WERI-Rb-1 (cell line): ENCODE results near the gene ADAMTS2.

Experiments
- DNase-seq: peaks from one replicate; pipeline ENCODE4 v3.0.0-alpha.2; 2020
- H3K27ac ChIP-seq: fragments of 250-450 bp; sonication (Bioruptor Pico); 2 replicates; pipeline ENCODE4 v1.5.1; 2020; ENCODE audit warnings: mild to moderate bottlenecking, moderate library complexity
- H3K27me3 ChIP-seq: fragments of 250-450 bp; sonication (Bioruptor Pico); 2 replicates; pipeline ENCODE4 v1.5.1; 2021; ENCODE audit warnings: mild to moderate bottlenecking, low read depth, moderate library complexity; ENCODE audit not compliant: insufficient read depth, severe bottlenecking
- H3K36me3 ChIP-seq: fragments of 250-450 bp; sonication (Bioruptor Pico); 2 replicates; pipeline ENCODE4 v1.5.1; 2020; ENCODE audit warnings: mild to moderate bottlenecking, moderate library complexity
- H3K4me3 ChIP-seq: 2 replicates; pipeline ENCODE4 v1.5.1; 2011; ENCODE audit warnings: low read depth, mild to moderate bottlenecking, control low read depth, low read length
- H3K9me3 ChIP-seq: fragments of 250-450 bp; sonication (Bioruptor Pico); 2 replicates; pipeline ENCODE4 v1.5.1; 2021; ENCODE audit warnings: mild to moderate bottlenecking, moderate library complexity; ENCODE audit not compliant: severe bottlenecking
- TF ChIP-seq, protein P1 (sequence below): IDR thresholded peaks from 2 replicates; pipeline ENCODE4 v1.5.1; 2011; ENCODE audit warnings: low read depth, mild to moderate bottlenecking, control low read depth, inconsistent platforms, low read length

The ADAMTS2 gene

DNA sequence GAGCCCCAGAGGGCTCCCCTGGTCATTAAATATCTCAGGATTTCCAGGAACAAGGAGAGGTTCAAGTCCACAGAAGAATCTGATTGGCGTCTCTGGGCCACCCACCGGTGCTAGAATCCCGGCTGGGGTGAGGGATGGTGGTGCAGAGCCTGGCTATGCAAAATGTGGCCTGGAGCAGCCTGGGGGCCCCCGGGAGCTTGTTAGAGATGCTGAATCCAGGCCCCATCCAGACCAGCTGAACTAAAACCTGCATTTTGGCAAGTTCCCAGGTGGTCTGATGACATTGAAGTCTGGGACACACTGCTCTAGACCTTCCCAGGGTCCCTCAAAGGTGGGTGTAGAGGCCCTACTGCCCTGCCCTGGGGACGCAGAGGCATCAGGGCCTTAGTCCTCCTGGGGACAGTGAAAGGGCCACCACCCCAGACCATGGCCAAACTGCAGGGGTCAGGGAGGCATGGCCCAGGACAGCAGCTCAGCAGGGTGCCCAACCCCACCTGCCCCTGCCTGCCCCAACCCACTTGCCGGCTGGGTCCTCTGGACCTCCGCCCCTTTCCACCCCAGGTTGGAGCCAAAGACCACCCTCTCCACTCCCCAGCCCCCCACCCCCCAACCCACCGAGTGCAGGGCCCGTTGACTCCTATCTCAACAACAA, 34.7 kb downstream of the ADAMTS2 start:
- Histone ChIP-seq H3K27me3 (no peaks in the 10 kb centered on the region), H3K9me3 (no peaks in the 10 kb centered on the region), H3K27ac (no peak overlapping the region), H3K4me3 (no peak overlapping the region), H3K36me3 (no peaks in the 10 kb centered on the region)
- TF ChIP-seq, protein P1, sequence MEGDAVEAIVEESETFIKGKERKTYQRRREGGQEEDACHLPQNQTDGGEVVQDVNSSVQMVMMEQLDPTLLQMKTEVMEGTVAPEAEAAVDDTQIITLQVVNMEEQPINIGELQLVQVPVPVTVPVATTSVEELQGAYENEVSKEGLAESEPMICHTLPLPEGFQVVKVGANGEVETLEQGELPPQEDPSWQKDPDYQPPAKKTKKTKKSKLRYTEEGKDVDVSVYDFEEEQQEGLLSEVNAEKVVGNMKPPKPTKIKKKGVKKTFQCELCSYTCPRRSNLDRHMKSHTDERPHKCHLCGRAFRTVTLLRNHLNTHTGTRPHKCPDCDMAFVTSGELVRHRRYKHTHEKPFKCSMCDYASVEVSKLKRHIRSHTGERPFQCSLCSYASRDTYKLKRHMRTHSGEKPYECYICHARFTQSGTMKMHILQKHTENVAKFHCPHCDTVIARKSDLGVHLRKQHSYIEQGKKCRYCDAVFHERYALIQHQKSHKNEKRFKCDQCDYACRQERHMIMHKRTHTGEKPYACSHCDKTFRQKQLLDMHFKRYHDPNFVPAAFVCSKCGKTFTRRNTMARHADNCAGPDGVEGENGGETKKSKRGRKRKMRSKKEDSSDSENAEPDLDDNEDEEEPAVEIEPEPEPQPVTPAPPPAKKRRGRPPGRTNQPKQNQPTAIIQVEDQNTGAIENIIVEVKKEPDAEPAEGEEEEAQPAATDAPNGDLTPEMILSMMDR: no peak
- no peak for DNase-seq

DNA sequence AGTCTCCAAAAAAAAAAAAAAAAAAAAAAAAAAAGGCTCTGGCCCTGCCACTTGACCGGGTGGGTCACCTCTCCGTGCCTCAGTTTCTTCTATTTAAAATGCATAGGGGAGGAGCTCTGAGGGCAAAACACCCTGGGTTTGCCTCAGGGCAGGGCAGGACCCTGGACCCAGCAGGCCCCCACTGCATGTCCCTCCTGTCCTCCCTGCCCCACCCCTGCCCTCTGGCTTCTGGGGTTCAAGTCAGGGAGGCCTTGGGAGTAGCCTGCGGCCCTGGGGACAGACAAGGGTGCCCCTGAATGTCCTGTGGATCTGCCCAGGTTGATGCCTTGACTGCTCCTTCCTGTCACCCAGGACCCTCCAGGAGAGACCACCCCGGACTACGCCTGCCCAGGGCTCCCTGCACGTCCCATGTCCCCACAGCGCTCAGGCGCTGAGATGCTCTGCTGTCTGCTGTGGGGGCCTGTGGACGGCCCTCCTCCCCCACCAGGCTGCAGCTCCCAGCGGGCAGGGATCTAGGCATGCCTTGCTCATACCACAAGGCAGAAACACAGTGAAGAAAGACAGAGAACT, 35.4 kb downstream of the ADAMTS2 start:
- Histone ChIP-seq H3K9me3 (no peaks in the 10 kb centered on the region), H3K4me3 (no peak overlapping the region), H3K27me3 (no peaks in the 10 kb centered on the region), H3K36me3 (no peaks in the 10 kb centered on the region), H3K27ac (no peak overlapping the region)
- TF ChIP-seq, protein P1: no peak
- no peak for DNase-seq

DNA sequence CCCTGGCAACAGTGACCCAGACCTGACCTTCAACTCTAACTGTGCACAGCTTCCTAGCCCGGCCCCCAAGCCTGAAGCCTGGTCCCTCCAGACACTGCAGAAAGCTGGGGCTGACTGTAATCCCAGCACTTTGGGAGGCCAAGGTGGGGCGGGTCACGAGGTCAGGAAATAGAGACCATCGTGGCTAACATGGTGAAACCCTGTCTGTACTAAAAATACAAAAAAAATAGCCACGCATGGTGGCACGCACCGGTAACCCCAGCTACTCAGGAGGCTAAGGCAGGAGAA, 35.9 kb downstream of the ADAMTS2 start:
- no peak overlapping the region for H3K4me3 ChIP-seq
- TF ChIP-seq, protein P1: no peak
- H3K36me3 ChIP-seq: no peaks in the 10 kb centered on the region
- H3K27me3 ChIP-seq: no peaks in the 10 kb centered on the region
- H3K27ac ChIP-seq: no peak overlapping the region
- no peak for DNase-seq
- no peaks in the 10 kb centered on the region for H3K9me3 ChIP-seq

DNA sequence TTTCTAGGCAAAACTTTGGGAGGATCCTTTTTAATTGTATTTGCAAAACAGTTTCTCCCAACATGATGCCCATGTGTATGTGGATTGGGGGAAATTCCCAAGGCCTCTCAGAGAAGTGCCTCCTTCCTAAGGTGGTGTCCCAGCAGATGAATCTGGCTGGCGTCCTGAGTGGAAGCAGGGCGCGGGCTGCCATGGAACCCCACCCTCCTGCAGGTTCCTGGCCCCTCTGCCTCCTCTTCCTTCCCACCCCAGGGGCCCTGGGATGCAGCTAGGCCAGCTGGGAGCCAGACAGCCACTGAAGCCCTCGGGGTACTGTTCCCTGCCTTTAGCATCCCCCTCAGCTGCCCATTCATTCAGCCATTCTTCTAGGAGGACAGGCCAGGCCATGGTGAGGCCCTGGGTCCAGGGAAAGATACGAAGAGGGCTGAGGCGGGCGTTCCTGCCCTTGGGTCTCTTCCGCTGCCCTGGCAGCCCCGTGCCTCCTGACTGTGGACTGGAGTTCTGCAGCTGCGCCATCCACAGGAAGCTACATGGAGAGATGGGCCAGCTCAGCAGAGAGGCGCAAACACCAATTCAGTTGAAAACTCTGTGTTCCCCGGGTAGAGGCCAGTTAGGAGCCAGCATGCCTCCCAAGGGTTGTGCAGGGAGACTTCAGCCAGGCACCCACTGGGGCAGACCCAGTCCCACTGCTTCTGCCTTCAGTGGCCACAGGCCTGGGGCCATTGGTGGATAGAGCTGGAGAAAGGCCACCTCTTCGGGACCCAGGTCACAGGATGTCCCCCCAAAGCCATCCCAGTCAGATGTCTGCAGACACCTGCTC, 36.5 kb downstream of the ADAMTS2 start:
- H3K9me3 ChIP-seq: no peaks in the 10 kb centered on the region
- no peak overlapping the region for H3K27ac ChIP-seq
- H3K36me3 ChIP-seq: no peaks in the 10 kb centered on the region
- H3K27me3 ChIP-seq: no peaks in the 10 kb centered on the region
- no peak for DNase-seq
- TF ChIP-seq, protein P1: no peak
- H3K4me3 ChIP-seq: no peak overlapping the region

DNA sequence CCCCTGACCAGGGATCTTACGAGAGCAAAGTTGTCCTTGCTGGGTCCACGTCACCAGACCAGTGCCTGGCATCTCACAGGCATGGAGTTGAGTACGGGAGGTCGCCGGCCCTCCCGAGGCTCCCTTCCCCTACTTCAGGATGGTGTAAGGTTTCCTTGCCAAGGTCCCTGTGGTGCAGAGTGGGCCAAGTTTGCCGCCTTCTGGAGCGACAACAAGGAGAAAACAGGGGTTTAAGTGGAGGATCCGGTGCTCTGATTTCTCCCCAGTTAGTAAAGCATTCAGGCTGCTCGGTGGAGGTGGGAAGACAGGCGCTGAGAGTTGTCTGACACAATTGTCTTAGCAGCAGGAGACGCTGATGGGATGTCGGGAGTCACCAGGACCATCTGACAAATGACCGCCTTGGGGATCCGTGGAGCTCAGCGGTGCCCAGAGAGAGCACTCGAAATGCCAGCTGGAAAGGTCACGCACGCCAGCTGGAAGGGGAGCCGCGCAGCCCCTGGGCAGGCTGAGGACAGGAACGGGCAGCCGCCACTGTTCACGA, 37.3 kb downstream of the ADAMTS2 start:
- Histone ChIP-seq H3K4me3 (no peak overlapping the region), H3K27me3 (no peaks in the 10 kb centered on the region), H3K9me3 (no peaks in the 10 kb centered on the region), H3K27ac (no peak overlapping the region), H3K36me3 (no peaks in the 10 kb centered on the region)
- TF ChIP-seq, protein P1: no peak
- no peak for DNase-seq
